PC-9 (cell line): Measurements from ENCODE around the gene SORBS2.

Experiments
- CTCF ChIP-seq: fragments of 200-600 bp; sonication (generic); conservative IDR thresholded peaks from 2 replicates; pipeline ENCODE4 v1.6.1; 2017; ENCODE audit warnings: mixed run types, antibody characterized with exemption, mild to moderate bottlenecking, moderate library complexity
- EZH2 ChIP-seq: fragments of 200-600 bp; sonication (generic); IDR thresholded peaks from 2 replicates; pipeline ENCODE4 v1.8.0; 2017; ENCODE audit warnings: antibody characterized with exemption, low read depth

GRCh38 chr4:185717377-185717741 is 94.6 kb downstream of the SORBS2 start:
- no peak for TF ChIP-seq CTCF
- no peak for TF ChIP-seq EZH2
